SU-DHL-6 (cell line): ENCODE measurements around the gene CD36.

ENCODE experiments used
- CTCF ChIP-seq: fragments of 200-600 bp; sonication (generic); IDR thresholded peaks from one replicate; pipeline ENCODE4 v1.5.1; 2017; ENCODE audit warnings: antibody characterized with exemption, mild to moderate bottlenecking, low read length, moderate library complexity; ENCODE audit not compliant: insufficient read depth, poor library complexity, severe bottlenecking
- EZH2phosphoT487 ChIP-seq: fragments of 200-600 bp; sonication (generic), shearing (Covaris generic); conservative IDR thresholded peaks from 2 replicates; pipeline ENCODE4 v1.6.1; 2018; ENCODE audit warnings: mild to moderate bottlenecking, antibody characterized with exemption, low read length, moderate library complexity, mixed read lengths

- TF ChIP-seq CTCF: no peak
- TF ChIP-seq EZH2phosphoT487: no peak
These were observed 28.7 kb upstream of the CD36 start for GRCh38 chr7:80609751-80610150.
